NCI-H446 treated with DMSO at 0.1 percent for 48 hours (cell line): Measurements from ENCODE around the gene ANKS1A.
"Not testable (repeated sequence)": the region's sequence is repeated elsewhere in the genome, so short reads cannot be mapped to it uniquely, and the experiment has no call there.

Experiments used
- DNase-seq: peaks from one replicate; lab custom pipeline; 2025; lab: John Stamatoyannopoulos, UW

Gene ANKS1A

DNA sequence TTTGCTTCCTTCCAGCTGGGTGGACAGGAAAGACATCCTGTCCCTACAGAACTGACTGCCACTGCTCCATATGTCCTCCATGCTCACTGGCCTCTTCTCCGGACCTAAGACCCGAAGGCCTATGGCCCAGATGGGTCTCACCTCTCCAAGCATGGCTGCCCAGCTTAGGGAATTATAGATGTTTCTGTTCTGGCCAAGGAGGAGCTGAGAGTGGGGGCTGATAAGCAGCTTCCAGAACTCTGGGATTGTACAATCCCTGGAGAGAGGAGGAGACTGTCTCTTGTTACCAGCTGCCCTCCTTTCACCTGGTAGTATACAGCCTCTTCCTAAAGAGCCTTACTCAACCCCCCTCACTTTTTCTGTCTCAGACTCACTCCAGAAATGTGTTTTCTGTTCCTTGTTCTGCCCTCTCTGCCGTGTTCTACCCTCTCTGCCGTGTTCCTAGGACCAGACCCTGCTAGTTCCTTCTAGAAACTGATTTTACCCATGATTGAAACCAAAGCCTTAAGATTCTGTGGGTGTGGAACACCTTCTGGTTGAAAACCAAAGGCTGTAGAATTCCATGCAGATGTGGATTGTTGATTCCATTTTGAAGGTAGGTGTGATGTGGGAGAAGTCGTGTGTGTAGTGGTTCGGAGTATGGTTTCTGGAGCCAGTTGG, 28.7 kb downstream of the ANKS1A start:
- DNase-seq: no peak

DNA sequence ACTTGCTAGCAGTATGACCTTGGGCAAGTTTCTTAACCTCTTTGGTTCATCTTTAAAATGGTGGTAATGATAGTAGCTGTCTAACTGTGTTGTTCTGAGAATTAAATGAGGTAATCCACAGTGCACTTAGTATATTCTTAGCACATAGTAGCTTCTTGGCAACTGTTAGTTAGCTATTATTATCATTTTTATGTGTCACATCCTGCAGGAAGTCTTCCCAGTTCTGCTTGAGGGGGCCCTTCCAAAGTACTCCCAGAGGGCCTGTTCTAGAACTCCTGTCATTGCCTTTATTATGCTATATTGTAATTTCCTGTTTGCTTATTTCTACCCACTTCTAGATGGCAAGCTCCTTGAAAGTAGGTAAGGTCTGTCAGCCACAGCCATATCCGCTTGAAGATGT, 30.6 kb downstream of the ANKS1A start:
- no peak for DNase-seq

DNA sequence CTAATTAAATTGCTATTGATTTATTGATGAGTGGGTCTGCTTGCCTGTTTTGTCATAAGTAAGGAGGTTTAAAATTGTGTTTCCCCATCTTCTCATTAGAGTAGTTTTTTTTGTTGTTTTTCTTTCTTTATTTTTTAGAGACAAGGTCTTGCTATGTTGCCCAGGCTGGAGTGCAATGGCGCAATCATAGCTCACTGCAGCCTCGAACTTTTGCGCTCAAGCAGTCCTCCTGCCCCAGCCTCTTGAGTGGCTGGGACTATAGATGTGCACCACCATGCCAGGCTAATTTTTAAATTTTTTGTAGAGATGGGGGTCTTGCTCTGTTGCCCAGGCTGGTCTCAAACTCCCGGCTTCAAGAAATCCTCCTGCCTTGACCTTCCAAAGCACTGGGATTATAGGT, 31.0 kb downstream of the ANKS1A start:
- no peak for DNase-seq

DNA sequence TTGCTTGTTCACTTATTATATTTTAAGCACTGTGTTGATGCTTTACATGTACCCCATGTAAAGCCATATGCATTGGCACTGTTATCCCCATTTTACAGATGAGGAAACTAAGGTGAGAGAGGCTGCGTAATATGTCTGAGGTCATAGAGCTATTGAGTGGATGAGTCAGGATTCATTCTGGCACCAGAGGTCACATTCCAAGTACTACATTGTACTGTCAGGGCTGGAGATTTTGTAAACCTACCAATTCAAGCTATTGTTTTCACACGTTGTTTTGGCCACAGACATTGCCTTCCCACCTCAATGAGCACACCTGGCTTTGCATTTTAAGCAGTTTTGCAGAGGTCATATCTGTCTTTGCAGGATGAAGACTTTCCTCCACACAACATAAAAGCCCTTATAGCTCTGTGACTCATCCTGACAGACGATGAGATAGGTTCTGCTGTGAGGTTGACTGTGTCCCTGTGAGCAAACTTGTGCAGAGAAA, 33.2 kb downstream of the ANKS1A start:
- no peak for DNase-seq

DNA sequence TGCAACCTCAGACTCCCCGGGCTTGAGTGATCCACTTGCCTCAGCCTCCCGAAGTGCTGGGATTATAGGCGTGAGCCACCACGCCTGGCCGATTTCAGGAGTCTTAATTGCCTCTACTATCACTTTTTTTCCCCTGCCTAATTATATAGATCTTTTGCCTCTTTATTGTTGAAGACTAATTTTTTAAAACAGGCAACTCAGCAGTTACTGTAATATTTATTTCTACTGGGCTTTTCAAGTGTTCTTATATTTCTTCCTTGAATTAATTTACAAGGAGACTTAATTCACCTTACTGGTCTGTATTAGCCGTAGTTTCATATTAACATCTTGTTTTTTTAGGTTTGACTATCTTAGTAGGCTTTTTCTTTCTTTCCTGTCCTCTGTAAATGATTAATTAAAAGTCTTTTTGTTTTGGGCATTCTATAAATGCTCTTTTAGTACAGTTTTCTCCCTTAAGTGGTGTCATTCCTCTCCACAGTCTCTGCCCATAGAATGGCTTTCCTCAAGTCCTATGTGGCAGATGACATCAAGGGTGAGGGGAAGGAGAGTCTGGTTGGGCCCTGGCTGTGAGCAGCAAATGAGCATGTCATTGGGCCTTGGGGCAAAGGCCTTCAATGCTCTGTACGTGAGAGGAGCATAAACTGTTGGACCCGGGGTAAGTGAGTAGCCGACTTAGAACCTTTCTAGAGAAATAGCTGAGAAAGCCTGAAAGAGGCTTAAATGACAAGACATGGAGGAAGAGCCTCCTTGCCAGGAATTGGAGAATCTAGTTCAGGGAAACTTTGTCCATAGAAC, 36.0 kb downstream of the ANKS1A start:
- DNase-seq: no peak

DNA sequence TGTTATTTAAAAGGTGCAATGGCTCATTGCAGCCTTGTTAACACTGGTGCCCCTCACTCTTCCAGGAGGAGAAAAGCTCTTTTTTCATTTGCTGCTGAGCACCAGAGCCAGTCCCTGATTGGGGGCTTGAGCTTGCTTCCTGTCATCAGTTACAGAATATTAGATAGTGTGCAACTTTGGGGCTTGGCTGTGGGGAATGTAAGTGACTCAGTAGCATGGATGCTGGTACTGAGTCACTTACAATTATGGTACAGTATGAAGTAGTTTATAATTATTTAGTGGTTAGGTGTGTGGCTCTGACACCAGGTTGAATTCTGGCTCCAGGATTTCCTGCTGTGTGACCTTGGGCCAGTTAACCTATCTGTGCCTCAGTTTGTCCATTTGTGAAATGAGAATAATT, 37.6 kb downstream of the ANKS1A start:
- no peak for DNase-seq

DNA sequence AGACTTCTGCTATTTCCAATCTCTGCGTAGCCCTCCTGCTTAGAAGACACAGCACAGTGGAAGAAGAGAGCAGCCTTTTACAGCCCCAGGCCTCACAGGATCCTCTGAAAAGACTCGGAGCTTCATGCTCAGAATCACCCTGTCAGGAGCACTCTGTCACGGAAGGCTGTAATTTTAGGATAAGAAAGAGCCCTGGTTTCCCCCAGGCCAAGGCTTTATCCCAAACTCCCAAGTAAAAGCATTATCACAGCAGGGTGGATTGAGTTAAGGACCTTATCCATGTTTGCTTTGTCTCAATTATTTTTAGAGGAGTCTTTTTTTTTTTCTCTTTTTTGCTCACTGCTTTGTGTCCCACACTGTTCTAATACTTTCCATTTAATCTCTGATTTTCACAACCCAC, 39.2 kb downstream of the ANKS1A start:
- no peak for DNase-seq

DNA sequence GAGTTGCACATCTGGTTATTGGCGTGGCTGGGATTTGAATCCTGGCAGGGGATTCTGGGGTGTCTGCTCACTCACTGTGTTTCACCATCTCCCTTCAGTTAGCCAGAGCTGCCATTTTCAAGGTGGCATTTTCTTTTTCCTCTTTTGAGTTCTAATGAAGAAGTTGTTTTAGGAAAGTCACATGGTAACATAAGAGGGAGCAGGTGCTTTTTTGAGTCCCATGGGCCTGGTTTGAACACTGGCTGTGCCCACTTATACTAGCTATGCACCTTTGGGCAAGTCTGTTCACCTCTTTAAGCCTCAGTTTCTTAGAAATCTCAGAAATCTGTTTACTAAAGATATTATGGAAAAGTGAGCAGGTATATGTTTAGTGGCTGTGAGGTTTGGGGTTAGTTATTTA, 39.6 kb downstream of the ANKS1A start:
- no peak for DNase-seq

DNA sequence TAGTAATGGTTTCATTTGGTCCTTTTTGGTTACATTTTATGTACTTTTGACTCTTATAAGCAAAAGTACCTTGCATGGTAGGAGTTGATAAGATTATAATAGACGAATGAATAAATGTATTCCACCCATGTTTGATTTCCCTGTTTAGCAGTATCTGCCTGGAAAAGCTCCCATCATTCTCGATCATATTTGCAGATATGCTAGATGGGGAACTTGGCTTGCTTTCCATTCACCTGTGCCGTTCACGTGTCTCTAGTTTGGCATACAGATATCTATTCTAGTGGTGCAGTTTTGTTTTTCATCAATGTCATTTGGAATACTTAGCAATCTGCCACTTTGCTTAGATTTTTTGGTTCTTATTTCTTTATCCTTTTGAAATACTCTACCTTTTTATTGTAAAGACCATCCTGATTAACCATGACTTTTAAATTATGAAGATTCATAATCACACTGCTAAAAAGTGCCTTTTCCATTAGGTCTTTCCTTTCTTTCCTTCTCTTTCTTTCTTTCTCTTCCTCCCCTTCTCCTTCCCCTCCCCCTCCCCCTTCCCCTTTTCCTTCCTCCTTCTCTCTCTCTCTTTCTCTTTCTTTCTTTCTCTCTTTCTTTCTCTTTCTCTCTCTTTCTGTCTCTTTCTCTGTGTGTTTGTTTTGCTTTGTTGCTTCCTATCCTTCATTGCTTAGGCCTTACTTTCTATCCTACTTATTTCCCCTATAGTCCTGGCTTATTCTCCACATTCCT, 40.4 kb downstream of the ANKS1A start:
- DNase-seq: no peak

DNA sequence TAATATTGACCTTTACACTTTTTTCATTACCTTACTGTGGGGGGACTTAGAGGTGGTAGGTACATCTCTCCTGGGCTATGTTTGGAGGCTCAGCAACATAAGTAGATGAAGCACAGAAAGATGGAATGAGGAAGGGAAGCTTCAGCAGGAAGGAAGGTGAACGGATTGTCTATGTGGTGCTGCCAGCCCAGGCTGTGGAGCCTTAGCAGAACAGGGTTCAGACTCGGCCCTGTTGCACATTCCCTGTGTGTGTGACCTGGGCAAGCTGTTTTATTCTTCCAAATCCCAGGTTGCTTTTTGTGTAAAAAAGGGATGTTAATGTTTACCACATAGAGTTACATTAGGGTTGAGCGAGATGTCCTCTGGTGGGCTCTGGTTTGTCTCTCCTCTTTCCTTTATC, 41.2 kb downstream of the ANKS1A start:
- DNase-seq: no peak

DNA sequence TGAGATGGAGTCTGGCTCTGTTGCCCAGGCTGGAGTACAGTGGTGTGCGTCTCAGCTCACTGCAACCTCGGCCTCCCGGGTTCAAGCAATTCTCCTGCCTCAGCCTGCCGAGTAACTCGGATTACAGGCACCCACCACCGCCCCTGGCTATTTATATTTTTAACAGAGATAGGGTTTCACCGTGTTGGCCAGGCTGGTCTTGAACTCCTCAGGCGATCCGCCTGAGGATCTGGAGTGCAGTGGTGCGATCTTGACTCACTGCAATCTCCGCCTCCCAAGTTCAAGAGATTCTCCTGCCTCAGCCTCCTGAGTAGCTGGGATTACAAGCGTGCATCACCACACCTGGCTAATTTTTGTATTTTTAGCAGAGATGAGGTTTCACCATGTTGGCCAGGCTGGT, 43.1 kb downstream of the ANKS1A start:
- not testable (repeated sequence) for DNase-seq

DNA sequence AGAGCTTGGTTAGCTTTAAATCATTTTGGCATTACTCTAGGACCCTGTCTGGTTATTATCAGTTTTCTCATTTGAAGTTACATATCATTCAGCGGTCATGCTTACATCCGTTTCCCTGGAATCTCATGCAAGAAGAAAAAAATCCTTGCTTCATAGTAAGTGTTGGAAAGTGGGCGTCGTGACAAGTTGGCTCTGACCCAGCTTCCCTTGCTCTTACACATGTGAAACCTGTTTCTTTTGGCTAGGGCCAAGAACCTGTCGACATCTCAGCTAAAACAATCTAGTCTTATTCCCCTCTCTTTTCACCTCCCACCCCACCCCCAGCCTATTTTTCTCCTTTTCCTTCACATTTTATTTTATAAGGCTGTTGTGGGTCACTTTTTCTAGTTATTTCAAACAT, 45.5 kb downstream of the ANKS1A start:
- DNase-seq: peak; percentile 10

DNA sequence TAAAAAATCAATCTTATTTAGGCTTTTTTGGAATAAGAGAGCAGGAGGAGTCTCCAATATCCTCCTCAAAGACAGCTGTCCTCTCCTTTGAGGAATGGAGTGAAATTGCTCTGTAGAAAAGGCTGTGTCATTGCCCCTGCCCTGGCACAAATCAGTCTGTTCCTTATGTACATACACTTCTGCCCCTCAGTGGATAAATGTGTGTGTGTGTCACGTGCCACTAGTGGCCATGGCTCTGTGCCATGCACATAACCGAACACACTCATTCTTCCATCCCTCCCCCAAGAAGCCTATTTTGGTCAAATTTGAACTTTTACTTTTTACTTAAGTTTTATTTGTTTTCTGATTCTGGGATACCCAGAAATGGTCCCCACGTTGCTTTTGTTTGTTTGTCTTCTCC, 49.2 kb downstream of the ANKS1A start:
- DNase-seq: no peak

DNA sequence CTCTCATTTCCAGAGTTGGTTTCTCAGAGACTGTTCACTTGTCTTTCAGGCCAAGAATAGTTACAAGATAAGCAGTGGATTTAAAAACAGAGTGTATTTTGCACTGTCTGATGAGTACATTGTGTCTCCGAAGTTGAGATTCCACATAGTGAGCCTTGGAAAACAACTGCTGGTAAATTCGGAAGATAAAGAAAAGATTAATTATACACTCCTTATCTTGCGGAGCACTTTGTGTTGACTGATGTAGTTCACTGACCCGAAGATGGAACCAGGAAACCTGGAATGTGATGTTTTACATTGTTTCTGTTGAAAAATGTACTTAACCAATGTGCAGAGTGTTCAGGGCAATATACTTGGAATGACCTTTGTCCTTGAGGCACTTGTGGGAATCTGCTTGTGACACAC, 51.0 kb downstream of the ANKS1A start:
- no peak for DNase-seq

DNA sequence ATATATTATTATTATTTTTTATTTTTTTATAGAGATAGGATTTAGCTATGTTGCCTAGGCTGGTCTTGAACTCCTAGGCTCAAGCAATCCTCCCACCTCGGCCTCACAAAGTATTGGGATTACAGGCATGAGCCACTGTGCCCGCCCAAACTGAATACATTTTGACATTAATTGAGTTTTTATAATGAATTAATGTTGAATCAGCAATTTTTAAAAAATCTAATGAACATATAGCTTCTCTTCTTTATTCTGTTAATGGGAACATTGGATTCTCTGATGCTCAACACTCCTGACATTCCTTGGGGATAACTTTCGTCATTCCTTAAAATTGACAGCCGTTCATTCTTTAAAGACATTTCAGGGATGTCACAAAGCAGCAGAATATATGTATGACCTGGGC, 52.4 kb downstream of the ANKS1A start:
- DNase-seq: no peak

DNA sequence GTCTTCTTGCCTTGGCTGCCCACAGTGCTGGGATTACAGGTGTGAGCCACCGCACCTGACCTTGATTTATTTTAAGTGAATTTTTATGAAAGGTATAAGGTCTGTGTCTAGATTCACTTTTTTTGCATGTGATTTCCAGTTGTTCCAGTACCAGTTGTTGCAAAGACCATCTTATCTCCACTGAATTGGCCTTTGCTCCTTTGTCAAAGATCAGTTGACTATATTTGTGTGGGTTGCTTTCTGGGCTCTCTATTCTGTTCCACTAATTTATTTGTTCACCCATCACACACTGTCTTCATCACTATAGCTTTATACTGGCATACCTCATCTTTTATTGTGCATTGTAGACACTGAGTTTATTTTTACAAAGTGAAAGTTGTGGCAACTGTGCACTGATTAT, 56.3 kb downstream of the ANKS1A start:
- no peak for DNase-seq

DNA sequence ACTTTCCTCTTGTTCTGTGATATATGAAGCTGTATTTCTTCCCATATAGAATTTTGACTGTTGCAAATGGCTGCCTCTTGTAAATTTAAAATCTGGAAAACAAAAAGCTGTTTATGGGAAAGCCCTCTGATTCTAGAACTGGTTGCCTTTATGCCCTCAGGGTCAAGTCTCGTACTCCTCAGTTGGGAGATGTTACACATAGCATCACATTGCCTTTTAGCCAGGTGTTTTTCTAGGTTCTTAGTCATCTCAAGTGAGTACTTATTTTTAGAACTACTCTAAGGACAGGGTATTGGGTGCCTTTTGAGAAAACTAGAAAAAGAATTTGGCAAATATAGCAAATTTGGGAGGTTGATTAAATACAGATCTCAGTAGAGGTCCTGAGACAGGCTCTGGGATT, 58.5 kb downstream of the ANKS1A start:
- no peak for DNase-seq

DNA sequence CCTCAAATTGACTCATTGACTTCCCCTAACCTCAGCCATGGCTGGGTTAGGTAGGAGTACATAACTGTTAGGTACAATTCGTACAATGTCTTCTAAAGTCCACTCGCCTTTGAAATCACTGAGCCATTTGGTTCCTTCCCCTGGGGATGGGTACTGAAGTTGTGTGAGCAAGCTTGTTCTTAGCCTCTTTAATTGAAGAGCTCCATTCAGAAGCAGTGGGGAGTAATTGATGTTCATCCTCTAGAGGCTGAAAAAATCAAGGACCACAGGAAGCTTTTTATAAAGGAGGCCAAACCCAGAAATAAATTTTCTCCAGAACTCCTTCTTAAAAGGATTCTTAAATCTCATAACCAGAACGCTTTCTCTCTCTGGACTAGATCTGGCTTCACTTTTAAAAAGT, 60.6 kb downstream of the ANKS1A start:
- DNase-seq: no peak

DNA sequence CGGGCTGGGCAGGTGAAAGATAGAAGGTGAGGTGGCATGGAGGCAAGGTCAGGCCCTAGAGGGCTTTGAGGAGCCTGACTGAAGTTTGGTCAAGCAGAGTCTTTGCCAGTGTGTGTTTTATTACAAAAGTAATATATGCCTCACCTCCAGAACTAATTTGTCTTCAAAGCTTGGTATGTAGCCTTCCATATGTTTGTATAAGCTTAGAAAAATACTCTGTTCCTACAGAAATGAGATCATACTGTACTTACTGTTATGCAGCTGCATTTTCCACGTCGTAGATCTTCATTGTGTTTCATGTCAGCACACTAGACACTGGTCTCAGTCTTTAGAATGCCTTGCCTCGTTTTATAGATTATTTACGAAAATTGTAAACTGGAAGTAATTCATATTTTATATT, 61.8 kb downstream of the ANKS1A start:
- DNase-seq: no peak

DNA sequence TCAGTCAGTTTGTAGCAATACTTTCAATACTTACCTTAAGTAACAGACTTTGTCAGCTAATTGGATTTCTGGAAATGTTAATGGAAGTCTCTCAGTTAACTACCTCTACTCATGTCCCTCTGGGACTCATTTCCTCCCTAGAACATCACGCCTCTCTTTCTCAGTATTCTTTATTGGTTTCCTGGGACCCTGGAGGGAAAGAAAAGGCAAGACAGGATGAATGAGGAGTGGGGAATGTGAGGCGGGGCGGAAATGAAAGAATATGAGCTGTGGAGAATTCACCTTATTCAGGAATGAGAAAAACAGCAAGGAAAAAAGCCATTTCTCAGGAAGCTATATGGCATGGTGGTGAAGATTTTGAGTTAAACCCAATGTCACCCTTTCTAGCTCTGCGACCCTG, 62.7 kb downstream of the ANKS1A start:
- DNase-seq: no peak

DNA sequence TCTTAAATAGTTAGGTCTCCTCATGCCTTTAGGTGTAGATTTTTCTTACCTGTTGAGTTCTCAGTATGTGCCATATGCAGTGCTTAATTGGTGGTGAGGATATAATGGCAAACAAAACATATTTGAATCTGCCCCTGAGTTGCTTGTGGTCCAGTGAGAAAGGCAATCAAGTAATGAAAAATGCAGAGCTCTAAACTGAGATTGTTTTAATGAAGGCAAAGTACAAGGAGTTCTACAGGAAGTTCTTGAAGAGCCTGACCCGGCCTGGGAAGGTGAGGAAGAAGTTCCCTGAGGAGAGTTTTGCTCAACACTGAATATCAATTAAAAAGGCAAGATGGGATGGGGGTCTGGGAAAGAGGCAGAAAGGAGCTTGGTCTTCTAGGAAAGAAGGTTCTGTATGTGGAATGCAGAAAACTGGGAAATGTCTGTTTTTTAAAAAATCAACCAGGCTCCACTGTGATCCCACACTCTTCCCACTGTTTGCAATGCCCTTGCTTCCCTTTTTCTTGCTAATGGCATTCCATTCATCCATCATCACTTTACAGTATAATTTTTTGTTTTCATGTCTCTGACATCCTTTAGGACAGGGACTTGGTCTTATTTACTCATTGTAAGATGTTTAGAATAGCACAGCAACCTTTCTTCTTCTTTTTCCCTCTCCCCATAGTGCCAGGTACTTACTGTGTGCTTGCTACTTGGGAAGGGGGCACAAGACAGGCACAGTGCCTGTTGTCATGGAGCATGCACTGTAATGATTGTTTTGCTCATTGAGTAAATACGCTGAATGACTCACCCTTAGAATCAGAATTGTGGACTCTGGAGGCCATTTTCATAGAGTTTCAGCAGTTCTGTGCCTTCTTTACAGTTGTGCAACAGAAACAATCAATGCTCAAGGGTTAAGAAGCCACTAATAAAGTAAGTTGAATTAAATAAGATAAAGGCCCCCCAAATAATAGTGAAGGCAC, 64.3 kb downstream of the ANKS1A start:
- peak; percentile 16 for DNase-seq

DNA sequence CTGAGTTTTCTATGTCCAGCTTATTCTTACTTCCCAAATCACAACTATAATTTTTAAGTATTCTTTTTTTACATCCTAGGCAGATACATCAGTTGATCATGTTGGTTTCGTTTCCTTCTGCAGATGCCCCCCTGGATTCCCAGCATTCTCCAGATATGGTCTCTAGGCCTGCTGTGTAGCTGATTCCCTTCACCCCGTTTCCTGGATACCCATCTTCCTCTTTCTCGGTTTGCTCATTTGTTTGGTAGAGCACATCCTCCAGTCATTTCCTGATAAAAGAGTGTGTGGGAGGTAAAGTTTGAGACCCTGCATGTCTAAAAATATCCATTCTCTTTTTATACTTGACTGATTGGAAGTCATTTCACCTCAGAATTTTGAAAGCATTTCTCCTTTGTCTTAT, 66.4 kb downstream of the ANKS1A start:
- no peak for DNase-seq
